Dermis blood vessel endothelial cell (primary cell): Measurements from ENCODE around the gene CDK12. TPM values are rescaled to one million over a fixed set of nuclear protein-coding genes. Genes with fewer than 3 reads are reported as not detected.

Source experiments
- DNase-seq: peaks from one replicate; pipeline ENCODE4 v3.0.0; 2010
- total RNA-seq: library from RNA; depleted of rRNA; stranded (reverse); fragments of >200 nt; gene quantifications from 2 replicates; pipeline ENCODE4 v1.2.3, GENCODE V29; 2014

CDK12 gene
- total RNA-seq, 1 donor from 2014 or later, result 24.5 TPM

- no peak for DNase-seq
Observed at GRCh38 chr17:39549747-39550573, 88.7 kb downstream of the CDK12 start.

- peak; percentile 35 for DNase-seq
Observed at GRCh38 chr17:39551879-39552278, 90.6 kb downstream of the CDK12 start.

GRCh38 chr17:39553341-39553945 is 92.2 kb downstream of the CDK12 start:
- DNase-seq, result peak; percentile 55

- DNase-seq, result no peak
Observed at GRCh38 chr17:39555368-39555767, 94.1 kb downstream of the CDK12 start.

GRCh38 chr17:39556423-39556822 is 95.1 kb downstream of the CDK12 start:
- DNase-seq, result no peak

- DNase-seq, result no peak
Observed at GRCh38 chr17:39562395-39562794, 101.1 kb downstream of the CDK12 start.

GRCh38 chr17:39562976-39563375 is 101.7 kb downstream of the CDK12 start:
- no peak for DNase-seq

- no peak for DNase-seq
Observed at GRCh38 chr17:39563476-39563875, 102.2 kb downstream of the CDK12 start.

- no peak for DNase-seq
Observed at GRCh38 chr17:39564211-39564848, 103.0 kb downstream of the CDK12 start.

GRCh38 chr17:39566094-39566850 is 105.0 kb downstream of the CDK12 start:
- DNase-seq, result no peak

GRCh38 chr17:39568702-39569101 is 107.4 kb downstream of the CDK12 start:
- DNase-seq, result no peak

GRCh38 chr17:39569126-39569525 is 107.8 kb downstream of the CDK12 start:
- no peak for DNase-seq

- DNase-seq, result no peak
Observed at GRCh38 chr17:39572121-39572520, 110.8 kb downstream of the CDK12 start.

GRCh38 chr17:39573447-39574298 is 112.4 kb downstream of the CDK12 start:
- peak; percentile 73 for DNase-seq

GRCh38 chr17:39576187-39576586 is 114.9 kb downstream of the CDK12 start:
- DNase-seq, result peak; percentile 34

GRCh38 chr17:39578272-39578671 is 117.0 kb downstream of the CDK12 start:
- no peak for DNase-seq

GRCh38 chr17:39579318-39580081 is 118.2 kb downstream of the CDK12 start:
- peak; percentile 25 for DNase-seq

GRCh38 chr17:39580082-39580468 is 118.8 kb downstream of the CDK12 start:
- DNase-seq, result no peak

- no peak for DNase-seq
Observed at GRCh38 chr17:39581071-39581758, 119.9 kb downstream of the CDK12 start.

GRCh38 chr17:39581759-39582085 is 120.4 kb downstream of the CDK12 start:
- DNase-seq, result no peak

- no peak for DNase-seq
Observed at GRCh38 chr17:39582658-39583057, 121.4 kb downstream of the CDK12 start.
